CD4-positive, alpha-beta memory T cell (primary cell): Measurements from ENCODE around the gene EXD3. TPM values are rescaled to one million over a fixed set of nuclear protein-coding genes. Genes with fewer than 3 reads are reported as not detected.
"Not testable (repeated sequence)": the region's sequence is repeated elsewhere in the genome, so short reads cannot be mapped to it uniquely, and the experiment has no call there.

Experiments used
- CTCF ChIA-PET: fragments of 350-600 bp; sonication (Branson Sonifier 250); formaldehyde crosslinking; loops from one replicate; lab custom pipeline; 2021; ENCODE audit warnings: inconsistent platforms; ENCODE audit not compliant: partially characterized antibody; lab: Charles Lee
- POLR2A ChIA-PET: fragments of 350-600 bp; sonication (Branson Sonifier 250); formaldehyde crosslinking; loops from one replicate; lab custom pipeline; 2021; ENCODE audit not compliant: partially characterized antibody; lab: Charles Lee
- DNase-seq, 5 donors: peaks; one replicate each; pipeline versions ENCODE4 v3.0.0 to v3.0.0-alpha.2; 2020 to 2022; ENCODE audit warnings: mixed read lengths in 1 of 5
- H3K27ac ChIP-seq: one replicate; pipeline ENCODE4 v1.7.0; 2013; ENCODE audit warnings: low read depth, low read length
- H3K27me3 ChIP-seq: 2 replicates; pipeline ENCODE4 v1.7.0; 2013; ENCODE audit warnings: mild to moderate bottlenecking, low read length, moderate library complexity; ENCODE audit not compliant: insufficient read depth
- H3K36me3 ChIP-seq: 2 replicates; pipeline ENCODE4 v1.7.0; 2013; ENCODE audit warnings: mild to moderate bottlenecking, low read length, moderate library complexity; ENCODE audit not compliant: insufficient read depth
- H3K4me1 ChIP-seq: 2 replicates; pipeline ENCODE4 v1.7.0; 2013; ENCODE audit warnings: mild to moderate bottlenecking, low read length, moderate library complexity; ENCODE audit not compliant: insufficient read depth
- H3K4me3 ChIP-seq, 2 donors: one replicate each; pipeline ENCODE4 v1.7.0; 2013; ENCODE audit warnings: low read length in 2 of 2, mild to moderate bottlenecking in 1 of 2
- H3K9me3 ChIP-seq, 2 donors: one replicate each; pipeline ENCODE4 v1.7.0; 2013; ENCODE audit warnings: low read length in 2 of 2, control low read depth in 1 of 2; ENCODE audit not compliant: control insufficient read depth in 1 of 2
- H3K27ac Mint-ChIP-seq, 7 donors: one replicate each; pipeline ENCODE4 v1.8.0; 2020 to 2021; ENCODE audit warnings: mixed read lengths in 7 of 7, mild to moderate bottlenecking in 6 of 7, inconsistent platforms in 3 of 7, moderate library complexity in 3 of 7
- H3K27me3 Mint-ChIP-seq, 2 donors: one replicate each; pipeline ENCODE4 v1.8.0; 2020 to 2021; ENCODE audit warnings: mixed read lengths in 2 of 2
- H3K36me3 Mint-ChIP-seq, 2 donors: one replicate each; pipeline ENCODE4 v1.8.0; 2020 to 2021; ENCODE audit warnings: mixed read lengths in 2 of 2, inconsistent platforms in 1 of 2, mild to moderate bottlenecking in 1 of 2
- H3K4me1 Mint-ChIP-seq, 4 donors: one replicate each; pipeline ENCODE4 v1.8.0; 2020 to 2021; ENCODE audit warnings: mixed read lengths in 4 of 4, mild to moderate bottlenecking in 1 of 4
- H3K4me3 Mint-ChIP-seq, 8 donors: one replicate each; pipeline ENCODE4 v1.8.0; 2020 to 2021; ENCODE audit warnings: mixed read lengths in 8 of 8, mild to moderate bottlenecking in 7 of 8, moderate library complexity in 6 of 8, inconsistent platforms in 3 of 8
- H3K9me3 Mint-ChIP-seq, 8 donors: one replicate each; pipeline ENCODE4 v1.8.0; 2020 to 2021; ENCODE audit warnings: mixed read lengths in 8 of 8, mild to moderate bottlenecking in 5 of 8, inconsistent platforms in 3 of 8, moderate library complexity in 1 of 8
- intact Hi-C: fragments of 100-400 bp; cut with micrococcal nuclease; formaldehyde crosslinking; loops from one replicate; pipeline ENCODE4 v1.15.1; 2023
- microRNA-seq: library from miRNA; unstranded; fragments of <30 nt; microRNA quantifications from one replicate; pipeline ENCODE4 v1.2.0, GENCODE V29; 2021; ENCODE audit warnings: borderline replicate concordance, borderline number of aligned reads, borderline microRNAs expressed, mixed read lengths
- polyA plus RNA-seq, 2 donors: library from polyadenylated mRNA; unstranded; fragments of 300-500 nt; fragmentation: Illumina TruSeq; gene quantifications; one replicate each; pipeline ENCODE4 v1.2.3, GENCODE V29; 2021
- total RNA-seq, 2 experiments: library from RNA; stranded (reverse); gene quantifications; one replicate each; pipeline ENCODE4 v1.2.3, GENCODE V29; 2021

EXD3 gene
- total and polyA plus RNA-seq, 4 experiments from 2014 or later: 2.5 to 21.9 (median 14.2) TPM

GRCh38 chr9:137264067-137264466 lies 158.9 kb downstream of the EXD3 start:
- Histone ChIP-seq H3K36me3 (peaks cover 25% of the 10 kb centered on the region), H3K27me3 (no peaks in the 10 kb centered on the region), H3K9me3 (no peaks in the 10 kb centered on the region), H3K4me3 (no peak overlapping the region), H3K27ac (no peak overlapping the region), H3K4me1 (no peaks in the 10 kb centered on the region)
- H3K4me1 Mint-ChIP-seq: peaks cover 2 to 7% (median 5%) of the 10 kb centered on the region in 4 donors
- ChIA-PET POLR2A (interaction anchor here (1.4 kb wide), 1 partner anchor 23 kb away, joined by 3 read pairs; the partner anchor contains the start of gene TUBB4B), CTCF (no interaction called here)
- intact Hi-C loops: no loop called here
- H3K36me3 Mint-ChIP-seq: peaks cover 19 to 23% of the 10 kb centered on the region in 2 donors
- H3K27me3 Mint-ChIP-seq: no peaks in the 10 kb centered on the region
- H3K9me3 Mint-ChIP-seq: no peaks in the 10 kb centered on the region
- H3K4me3 Mint-ChIP-seq: no peak overlapping the region
- H3K27ac Mint-ChIP-seq: no peak overlapping the region
- DNase-seq: peak in 1 of 5 donors; percentile 22

- Histone ChIP-seq H3K27me3 (no peaks in the 10 kb centered on the region), H3K27ac (no peak overlapping the region), H3K9me3 (no peaks in the 10 kb centered on the region), H3K36me3 (peaks cover 31% of the 10 kb centered on the region), H3K4me1 (no peaks in the 10 kb centered on the region), H3K4me3 (no peak overlapping the region)
- intact Hi-C loops: no loop called here
- DNase-seq: peak in 1 of 5 donors; percentile 27
- Mint-ChIP-seq H3K4me1 (peaks cover 0 to 7% (median under 1%) of the 10 kb centered on the region in 4 donors), H3K27me3 (no peaks in the 10 kb centered on the region), H3K4me3 (no peak overlapping the region), H3K36me3 (peaks cover 15 to 19% of the 10 kb centered on the region in 2 donors), H3K27ac (no peak overlapping the region), H3K9me3 (no peaks in the 10 kb centered on the region)
- ChIA-PET CTCF (no interaction called here), POLR2A (interaction anchor here (1.3 kb wide), 1 partner anchor 23 kb away, joined by 3 read pairs; no protein-coding TSS in a partner anchor)
Observed at GRCh38 chr9:137263506-137263905, 159.5 kb downstream of the EXD3 start.

DNA sequence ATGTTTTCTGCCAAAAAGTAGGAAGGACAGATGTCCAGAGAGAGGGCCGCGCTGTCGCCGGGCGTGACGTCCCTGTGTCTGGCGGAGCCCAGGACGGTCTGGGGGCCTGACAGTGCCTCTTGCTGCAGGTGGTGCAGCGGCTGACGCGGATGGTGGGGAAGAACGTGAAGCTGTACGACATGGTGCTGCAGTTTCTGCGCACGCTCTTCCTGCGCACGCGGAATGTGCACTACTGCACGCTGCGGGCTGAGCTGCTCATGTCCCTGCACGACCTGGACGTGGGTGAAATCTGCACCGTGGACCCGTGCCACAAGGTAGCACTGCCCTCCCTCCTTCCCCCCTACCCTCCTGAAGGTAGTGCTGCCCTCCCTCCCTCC lies 160.1 kb downstream of the EXD3 start:
- Histone ChIP-seq H3K27ac (no peak overlapping the region), H3K4me3 (no peak overlapping the region), H3K27me3 (no peaks in the 10 kb centered on the region), H3K9me3 (no peaks in the 10 kb centered on the region), H3K4me1 (no peaks in the 10 kb centered on the region), H3K36me3 (peaks cover 29% of the 10 kb centered on the region)
- Mint-ChIP-seq H3K9me3 (no peaks in the 10 kb centered on the region), H3K36me3 (peaks cover 14 to 17% of the 10 kb centered on the region in 2 donors), H3K27me3 (no peaks in the 10 kb centered on the region), H3K4me3 (no peak overlapping the region), H3K27ac (no peak overlapping the region), H3K4me1 (peaks cover 0 to 7% (median 0%) of the 10 kb centered on the region in 4 donors)
- CTCF ChIA-PET: interaction anchor here (2.7 kb wide), 1 partner anchor 26 kb away, joined by 13 read pairs; no protein-coding TSS in a partner anchor
- POLR2A ChIA-PET: interaction anchor here (1.3 kb wide), 1 partner anchor 22 kb away, joined by 3 read pairs; no protein-coding TSS in a partner anchor
- intact Hi-C loops: no loop called here
- peak in 1 of 5 donors; percentile 24 for DNase-seq

- DNase-seq: peak in 1 of 5 donors; percentile 4
- peaks cover 11 to 14% of the 10 kb centered on the region in 2 donors for H3K36me3 Mint-ChIP-seq
- CTCF ChIA-PET: interaction anchor here (2.7 kb wide), 1 partner anchor 26 kb away, joined by 13 read pairs; no protein-coding TSS in a partner anchor
- H3K27ac ChIP-seq, H3K4me3 ChIP-seq, H3K9me3 ChIP-seq, H3K4me1 Mint-ChIP-seq, H3K27ac Mint-ChIP-seq, intact Hi-C loops, H3K27me3 ChIP-seq, H3K4me1 ChIP-seq, H3K9me3 Mint-ChIP-seq, H3K4me3 Mint-ChIP-seq, H3K27me3 Mint-ChIP-seq: not testable (repeated sequence)
- POLR2A ChIA-PET: interaction anchor here (1.3 kb wide), 1 partner anchor 22 kb away, joined by 3 read pairs; no protein-coding TSS in a partner anchor
- peaks cover 27% of the 10 kb centered on the region for H3K36me3 ChIP-seq
Observed at GRCh38 chr9:137262173-137262908, 160.6 kb downstream of the EXD3 start.

Small RNA genes within 50 kb of the gene (microRNA-seq; reads per million reads assigned to microRNA genes)
- gene MIR7114: not detected

Other genes starting within 250 kb of the EXD3 start
- gene ANAPC2, start 234.6 kb downstream of the EXD3 start, total RNA-seq: 100 to 1,000 TPM; 116 to 125 TPM
- 1 to 10 TPM; 3.2 to 5.7 TPM for gene ANAPC2, start 234.6 kb downstream of the EXD3 start, polyA plus RNA-seq
- gene SSNA1, start 234.5 kb downstream of the EXD3 start, total RNA-seq: 10 to 100 TPM; 48.6 to 49.5 TPM
- 100 to 1,000 TPM; 117 to 161 TPM for gene SSNA1, start 234.5 kb downstream of the EXD3 start, polyA plus RNA-seq
- gene TPRN, start 222.4 kb downstream of the EXD3 start, total RNA-seq: 1 to 10 TPM; 8.5 to 8.6 TPM
- gene TPRN, start 222.4 kb downstream of the EXD3 start, polyA plus RNA-seq: under 1 TPM; 0.27 to 0.45 TPM
- 10 to 100 TPM; 39.5 to 42.9 TPM for gene TMEM203, start 217.5 kb downstream of the EXD3 start, total RNA-seq
- 100 to 1,000 TPM; 129 to 170 TPM for gene TMEM203, start 217.5 kb downstream of the EXD3 start, polyA plus RNA-seq
- 10 to 100 TPM; 36.7 to 37.1 TPM for gene NDOR1, start 217.5 kb downstream of the EXD3 start, total RNA-seq
- gene NDOR1, start 217.5 kb downstream of the EXD3 start, polyA plus RNA-seq: 1 to 10 TPM; 4.6 to 9.5 TPM
- gene RNF208, start 200.9 kb downstream of the EXD3 start, total RNA-seq: 1 to 10 TPM in 1 of 2 experiments, under 1 TPM in 1; 0.64 to 1.3 TPM
- gene RNF208, start 200.9 kb downstream of the EXD3 start, polyA plus RNA-seq: not detected
- gene CYSRT1, start 198.0 kb downstream of the EXD3 start, total RNA-seq: under 1 TPM in 1 of 2 experiments, not detected in 1; 0.25 TPM
- gene CYSRT1, start 198.0 kb downstream of the EXD3 start, polyA plus RNA-seq: not detected
- gene RNF224, start 195.7 kb downstream of the EXD3 start, total RNA-seq: not detected
- gene RNF224, start 195.7 kb downstream of the EXD3 start, polyA plus RNA-seq: not detected
- gene SLC34A3, start 192.3 kb downstream of the EXD3 start, total RNA-seq: not detected
- not detected for gene SLC34A3, start 192.3 kb downstream of the EXD3 start, polyA plus RNA-seq
- gene TUBB4B, start 181.9 kb downstream of the EXD3 start, total RNA-seq: 100 to 1,000 TPM in 1 of 2 experiments, 10 to 100 TPM in 1; 99.8 to 103 TPM
- gene TUBB4B, start 181.9 kb downstream of the EXD3 start, polyA plus RNA-seq: 10 to 100 TPM; 53.1 to 64.1 TPM
- gene STPG3, start 171.9 kb downstream of the EXD3 start, total RNA-seq: not detected
- gene STPG3, start 171.9 kb downstream of the EXD3 start, polyA plus RNA-seq: not detected
- gene NELFB, start 167.8 kb downstream of the EXD3 start, total RNA-seq: 10 to 100 TPM; 44.3 to 44.9 TPM
- gene NELFB, start 167.8 kb downstream of the EXD3 start, polyA plus RNA-seq: 10 to 100 TPM; 28.3 to 28.7 TPM
- gene TOR4A, start 145.4 kb downstream of the EXD3 start, total RNA-seq: 1 to 10 TPM; 2.1 TPM
- under 1 TPM; 0.46 to 0.78 TPM for gene TOR4A, start 145.4 kb downstream of the EXD3 start, polyA plus RNA-seq
- under 1 TPM; 0.25 to 0.29 TPM for gene NRARP, start 120.9 kb downstream of the EXD3 start, total RNA-seq
- gene NRARP, start 120.9 kb downstream of the EXD3 start, polyA plus RNA-seq: not detected
- 1 to 10 TPM; 4.5 to 5.6 TPM for gene NOXA1, start 231 bp upstream of the EXD3 start, total RNA-seq
- gene NOXA1, start 231 bp upstream of the EXD3 start, polyA plus RNA-seq: under 1 TPM; 0.29 to 1.00 TPM
- gene ENTPD8, start 18.2 kb upstream of the EXD3 start, total RNA-seq: not detected
- gene ENTPD8, start 18.2 kb upstream of the EXD3 start, polyA plus RNA-seq: not detected
- 10 to 100 TPM; 18.3 to 20.9 TPM for gene NSMF, start 36.2 kb upstream of the EXD3 start, total RNA-seq
- 10 to 100 TPM in 1 of 2 donors, 1 to 10 TPM in 1; 3.8 to 10.6 TPM for gene NSMF, start 36.2 kb upstream of the EXD3 start, polyA plus RNA-seq
- gene PNPLA7, start 127.2 kb upstream of the EXD3 start, total RNA-seq: 10 to 100 TPM; 15.5 to 15.7 TPM
- gene PNPLA7, start 127.2 kb upstream of the EXD3 start, polyA plus RNA-seq: under 1 TPM in 1 of 2 donors, not detected in 1; 0.98 TPM
- 10 to 100 TPM; 91.6 to 95.9 TPM for gene MRPL41, start 128.7 kb upstream of the EXD3 start, total RNA-seq
- gene MRPL41, start 128.7 kb upstream of the EXD3 start, polyA plus RNA-seq: 10 to 100 TPM; 37.8 to 39.9 TPM
- 10 to 100 TPM; 76.7 to 79.1 TPM for gene DPH7, start 155.8 kb upstream of the EXD3 start, total RNA-seq
- 10 to 100 TPM; 27.9 to 30.2 TPM for gene DPH7, start 155.8 kb upstream of the EXD3 start, polyA plus RNA-seq
- gene ZMYND19, start 167.3 kb upstream of the EXD3 start, total RNA-seq: 10 to 100 TPM; 26.8 to 29.1 TPM
- gene ZMYND19, start 167.3 kb upstream of the EXD3 start, polyA plus RNA-seq: 10 to 100 TPM in 1 of 2 donors, 1 to 10 TPM in 1; 3.6 to 13.7 TPM
- 10 to 100 TPM; 82.3 to 86.2 TPM for gene ARRDC1, start 182.5 kb upstream of the EXD3 start, total RNA-seq
- 10 to 100 TPM; 54.3 to 59.4 TPM for gene ARRDC1, start 182.5 kb upstream of the EXD3 start, polyA plus RNA-seq
- gene EHMT1, start 195.8 kb upstream of the EXD3 start, total RNA-seq: 100 to 1,000 TPM in 1 of 2 experiments, 10 to 100 TPM in 1; 99.6 to 118 TPM
- 10 to 100 TPM in 1 of 2 donors, 1 to 10 TPM in 1; 6.7 to 35.5 TPM for gene EHMT1, start 195.8 kb upstream of the EXD3 start, polyA plus RNA-seq